ENCODE data around the gene TMED8. TPM values are rescaled to one million over a fixed set of nuclear protein-coding genes. Genes with fewer than 3 reads are reported as not detected.

Gene TMED8
- total and polyA plus RNA-seq, 2 of the 13 experiments (the other 11 are each of a cell fraction or from before 2014, with no cell fraction given) = 6.0 to 11.7 TPM

DNA sequence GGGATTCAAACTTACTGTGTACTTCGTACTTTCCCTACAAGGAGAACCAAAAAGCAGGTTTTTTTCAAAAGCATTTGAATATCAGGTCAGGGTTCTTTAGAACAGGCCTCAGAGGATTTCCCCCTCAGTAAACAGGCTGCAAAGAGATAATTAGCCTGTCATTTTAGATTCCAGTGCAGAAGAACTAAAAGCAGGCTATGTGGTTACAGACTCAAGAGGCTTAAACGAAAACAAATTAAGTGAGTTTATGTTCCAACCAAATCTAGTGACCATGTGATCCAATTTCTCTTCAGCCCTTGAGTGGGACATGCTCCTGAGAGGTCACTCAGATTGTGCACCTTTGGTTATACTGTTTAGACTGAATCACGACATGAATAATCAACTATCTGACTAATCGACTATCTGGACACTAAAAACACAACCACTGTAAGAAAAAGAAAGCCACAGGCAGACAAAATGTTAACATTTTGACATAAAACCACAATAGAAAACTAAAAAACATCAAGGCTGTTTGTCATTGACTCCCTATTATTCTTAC is 4.5 kb downstream of the TMED8 start (continued):
- TF ChIP-seq JUND (CRISPR knock-in tag; IDR thresholded peaks at IDR 0.05) (no peak), ARID5B (CRISPR knock-in tag; IDR thresholded peaks at IDR 0.05) (peak; percentile 29; the same call in 1 of the 2 replicates), ZFX (CRISPR knock-in tag; IDR thresholded peaks at IDR 0.05; ENCODE audit: low read depth) (0 out of 2 replicates have a peak, but pooled peaks have one; percentile 33), PAXIP1 (CRISPR knock-in tag; conservative IDR thresholded peaks at IDR 0.05) (peak; percentile 56), SAP130 (CRISPR knock-in tag; IDR thresholded peaks at IDR 0.05; ENCODE audit: low read depth) (peak; percentile 17), FOXP1 (IDR thresholded peaks at IDR 0.05) (no peak), FOXP1 (CRISPR knock-in tag; IDR thresholded peaks at IDR 0.05) (0 out of 2 replicates have a peak, but pooled peaks have one; percentile 7), ZNF747 (CRISPR knock-in tag; IDR thresholded peaks at IDR 0.05; ENCODE audit: borderline replicate concordance) (no peak)
- TF ChIP-seq, protein P1, sequence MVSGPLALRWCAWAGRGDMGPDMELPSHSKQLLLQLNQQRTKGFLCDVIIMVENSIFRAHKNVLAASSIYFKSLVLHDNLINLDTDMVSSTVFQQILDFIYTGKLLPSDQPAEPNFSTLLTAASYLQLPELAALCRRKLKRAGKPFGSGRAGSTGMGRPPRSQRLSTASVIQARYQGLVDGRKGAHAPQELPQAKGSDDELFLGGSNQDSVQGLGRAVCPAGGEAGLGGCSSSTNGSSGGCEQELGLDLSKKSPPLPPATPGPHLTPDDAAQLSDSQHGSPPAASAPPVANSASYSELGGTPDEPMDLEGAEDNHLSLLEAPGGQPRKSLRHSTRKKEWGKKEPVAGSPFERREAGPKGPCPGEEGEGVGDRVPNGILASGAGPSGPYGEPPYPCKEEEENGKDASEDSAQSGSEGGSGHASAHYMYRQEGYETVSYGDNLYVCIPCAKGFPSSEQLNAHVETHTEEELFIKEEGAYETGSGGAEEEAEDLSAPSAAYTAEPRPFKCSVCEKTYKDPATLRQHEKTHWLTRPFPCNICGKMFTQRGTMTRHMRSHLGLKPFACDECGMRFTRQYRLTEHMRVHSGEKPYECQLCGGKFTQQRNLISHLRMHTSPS (CRISPR knock-in tag; IDR thresholded peaks at IDR 0.05; ENCODE audit: low read depth) = no peak
